ENCODE data around the gene YIPF6.
"Not testable (repeated sequence)": the region's sequence is repeated elsewhere in the genome, so short reads cannot be mapped to it uniquely, and the experiment has no call there.

YIPF6 gene

GRCh38 chrX:68498508-68499379, at the start of gene YIPF6:
TSS of gene YIPF6 (plus strand) at chrX:68499051. CDS start at chrX:68499067, 16 bp downstream.
- peak; percentile 56 for DNase-seq (ENCODE audit: low spot score)

GRCh38 chrX:68451720-68452119, 47.1 kb upstream of the YIPF6 start:
- no peak for DNase-seq (ENCODE audit: low spot score)

- no peak for DNase-seq (ENCODE audit: low spot score)
These were observed 44.2 kb upstream of the YIPF6 start for GRCh38 chrX:68454476-68455150.

GRCh38 chrX:68455151-68455510, 43.7 kb upstream of the YIPF6 start:
- no peak for DNase-seq (ENCODE audit: low spot score)

GRCh38 chrX:68461093-68461492, 37.8 kb upstream of the YIPF6 start:
- DNase-seq (ENCODE audit: low spot score), result no peak

- no peak for DNase-seq (ENCODE audit: low spot score)
These were observed 37.3 kb upstream of the YIPF6 start for GRCh38 chrX:68461576-68461975.

GRCh38 chrX:68462197-68462596, 36.7 kb upstream of the YIPF6 start:
- DNase-seq (ENCODE audit: low spot score), result no peak

- peak; percentile 63 for DNase-seq (ENCODE audit: low spot score)
These were observed 36.2 kb upstream of the YIPF6 start for GRCh38 chrX:68462653-68463052.

- no peak for DNase-seq (ENCODE audit: low spot score)
These were observed 35.0 kb upstream of the YIPF6 start for GRCh38 chrX:68463880-68464279.

GRCh38 chrX:68464796-68465195, 34.1 kb upstream of the YIPF6 start:
- no peak for DNase-seq (ENCODE audit: low spot score)

- no peak for DNase-seq (ENCODE audit: low spot score)
These were observed 17.9 kb upstream of the YIPF6 start for GRCh38 chrX:68480969-68481368.

- DNase-seq (ENCODE audit: low spot score), result not testable (repeated sequence)
These were observed 12.7 kb upstream of the YIPF6 start for GRCh38 chrX:68486198-68486597.

- DNase-seq (ENCODE audit: low spot score), result no peak
These were observed 11.6 kb upstream of the YIPF6 start for GRCh38 chrX:68487254-68487653.

- no peak for DNase-seq (ENCODE audit: low spot score)
These were observed 10.9 kb upstream of the YIPF6 start for GRCh38 chrX:68487924-68488323.

- DNase-seq (ENCODE audit: low spot score), result no peak
These were observed 10.2 kb upstream of the YIPF6 start for GRCh38 chrX:68488657-68489056.

- DNase-seq (ENCODE audit: low spot score), result no peak
These were observed 8.2 kb upstream of the YIPF6 start for GRCh38 chrX:68490644-68491043.

- no peak for DNase-seq (ENCODE audit: low spot score)
These were observed 6.3 kb upstream of the YIPF6 start for GRCh38 chrX:68492583-68492982.

- DNase-seq (ENCODE audit: low spot score), result not testable (repeated sequence)
These were observed 5.1 kb upstream of the YIPF6 start for GRCh38 chrX:68493776-68494175.

GRCh38 chrX:68498044-68498507, 775 bp upstream of the YIPF6 start:
- no peak for DNase-seq (ENCODE audit: low spot score)

GRCh38 chrX:68499543-68500504, 973 bp downstream of the YIPF6 start:
- DNase-seq (ENCODE audit: low spot score), result no peak

GRCh38 chrX:68503836-68504636, 5.2 kb downstream of the YIPF6 start:
- DNase-seq (ENCODE audit: low spot score), result no peak
